Fibroblast of lung (primary cell): ENCODE data around the gene DCAF10.

Experiments
- CTCF ChIP-seq, 2 donors: IDR thresholded peaks in 1 of 2; conservative IDR thresholded peaks in 1 of 2; 1 replicate in 1 of 2; 2 replicates in 1 of 2; pipeline ENCODE4 v1.5.1; 2011 to 2012; ENCODE audit warnings: low read length in 2 of 2, control low read depth in 1 of 2, inconsistent platforms in 1 of 2, low read depth in 1 of 2, mild to moderate bottlenecking in 1 of 2
- EZH2 ChIP-seq: IDR thresholded peaks from 2 replicates; pipeline ENCODE4 v1.5.1; 2012; ENCODE audit warnings: low read length, control low read depth, mild to moderate bottlenecking; ENCODE audit errors: missing control alignments

- TF ChIP-seq EZH2 = no peak
- no peak for TF ChIP-seq CTCF (conservative IDR thresholded peaks at IDR 0.05 in 1 of 2, IDR thresholded peaks at IDR 0.05 in 1 of 2; ENCODE audit: low read depth in 1 of 2, low read length in 2 of 2)
These were observed 49.4 kb upstream of the DCAF10 start for GRCh38 chr9:37751186-37751585.
